NCI-H2196 (cell line): ENCODE data around the gene GID4.

ENCODE experiments used
- DNase-seq: peaks from one replicate; lab custom pipeline; 2025; ENCODE audit not compliant: unreplicated experiment; lab: John Stamatoyannopoulos, UW

Gene GID4

DNA sequence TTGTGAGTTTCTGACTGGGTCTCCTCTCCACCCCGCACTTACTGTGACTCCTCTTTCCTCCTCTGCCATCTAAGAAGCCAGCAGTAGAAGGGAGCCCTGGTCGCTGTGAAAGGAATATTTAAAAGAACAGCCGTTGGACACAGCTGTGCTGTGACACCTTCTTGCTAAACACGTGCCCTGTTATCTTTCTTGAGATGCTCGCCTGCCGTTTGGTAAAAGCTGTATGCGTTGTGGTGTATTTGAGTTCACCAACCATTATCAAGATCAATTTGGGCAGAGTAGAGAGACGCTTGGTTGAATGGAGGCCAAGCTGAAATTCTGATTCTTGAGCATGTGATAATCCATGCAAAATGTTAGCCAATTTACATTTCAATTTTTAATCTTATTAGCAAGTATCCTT is 3.8 kb downstream of the GID4 start:
- DNase-seq, result no peak

DNA sequence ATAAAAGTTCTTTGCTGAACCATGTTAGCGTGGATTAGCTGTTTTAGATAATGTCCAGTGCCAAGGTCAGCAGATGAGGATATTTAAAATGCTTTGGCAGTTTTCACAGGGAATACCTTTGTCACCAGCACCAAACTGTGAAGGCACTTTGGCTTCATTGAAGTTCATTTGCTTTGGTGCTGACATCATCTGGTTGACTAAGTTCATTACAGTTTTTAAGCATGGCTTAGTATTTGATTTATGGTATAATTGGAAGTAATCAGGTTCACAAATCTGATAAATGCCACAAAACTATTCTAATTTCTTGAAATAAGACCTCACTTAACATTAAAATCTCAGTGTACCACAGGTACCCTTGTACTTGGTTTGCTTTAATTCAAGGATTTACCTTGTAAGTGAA is 4.3 kb downstream of the GID4 start:
- DNase-seq, result peak; percentile 3

DNA sequence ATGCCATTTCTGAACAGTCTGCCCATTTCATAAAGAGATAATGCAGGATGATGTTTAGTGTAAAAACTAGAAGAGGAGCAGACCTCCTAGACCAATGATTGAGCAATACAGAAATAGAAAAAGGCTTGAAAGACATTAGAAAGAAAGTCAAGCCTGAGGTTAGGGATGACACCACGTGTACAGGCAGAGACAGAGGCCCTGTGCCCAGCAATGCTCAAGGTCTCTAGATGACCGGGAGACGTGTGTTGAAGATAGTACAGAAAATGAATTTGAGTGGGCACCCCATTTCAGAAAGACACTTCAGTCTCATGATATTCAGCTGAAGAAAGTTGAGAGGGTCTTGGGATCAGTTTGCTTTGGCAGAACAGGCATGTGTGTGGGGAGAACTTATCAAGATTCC is 5.4 kb downstream of the GID4 start:
- DNase-seq, result no peak

DNA sequence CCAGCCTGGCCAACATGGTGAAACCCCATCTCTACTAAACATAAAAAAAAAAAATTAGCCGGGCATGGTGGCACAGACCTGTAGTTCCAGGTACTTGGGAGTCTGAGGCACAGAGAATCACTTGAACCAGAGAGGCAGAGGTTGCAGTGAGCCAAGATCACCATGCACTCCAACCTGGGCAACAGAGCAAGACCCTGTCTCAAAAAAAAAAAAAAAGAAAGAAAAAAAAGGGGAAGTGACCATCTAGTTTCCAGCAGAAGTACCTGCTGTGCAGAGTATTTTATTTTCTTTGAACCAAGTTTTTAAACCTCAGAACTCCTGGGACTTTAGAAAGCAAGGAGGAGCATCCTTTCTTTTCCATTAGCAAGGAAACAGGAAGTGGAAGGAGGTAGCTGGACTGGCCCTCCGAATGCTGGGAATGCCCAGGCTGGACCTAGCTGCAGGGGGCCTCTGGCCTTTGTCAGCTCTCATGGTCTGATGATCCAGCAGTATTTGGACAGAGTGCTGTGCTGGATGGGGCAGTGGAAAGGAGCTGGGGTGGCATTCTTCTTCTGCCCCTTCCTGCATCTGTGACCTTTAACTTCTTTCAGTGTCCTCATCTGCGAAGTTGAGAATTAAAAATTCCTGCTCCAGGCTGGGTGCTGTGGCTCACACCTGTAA is 6.6 kb downstream of the GID4 start:
- DNase-seq, result no peak

DNA sequence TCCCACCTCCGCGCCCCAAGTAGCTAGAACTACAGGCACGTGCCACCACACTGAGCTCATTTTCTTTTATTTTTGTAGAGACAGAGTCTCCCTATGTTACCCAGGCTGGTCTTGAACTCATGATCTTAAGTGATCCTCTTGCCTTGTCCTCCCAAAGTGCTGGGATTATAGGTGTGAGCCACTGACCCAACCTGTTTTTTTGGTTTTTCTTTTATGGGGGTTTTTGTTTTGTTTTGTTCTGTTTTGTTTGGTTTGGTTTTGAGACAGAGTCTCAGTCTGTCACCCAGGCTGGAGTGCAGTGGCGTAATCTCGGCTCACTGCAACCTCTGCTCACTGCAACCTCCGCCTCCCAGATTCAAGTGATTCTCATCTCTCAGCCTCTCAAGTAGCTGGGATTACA is 16.4 kb downstream of the GID4 start:
- no peak for DNase-seq

DNA sequence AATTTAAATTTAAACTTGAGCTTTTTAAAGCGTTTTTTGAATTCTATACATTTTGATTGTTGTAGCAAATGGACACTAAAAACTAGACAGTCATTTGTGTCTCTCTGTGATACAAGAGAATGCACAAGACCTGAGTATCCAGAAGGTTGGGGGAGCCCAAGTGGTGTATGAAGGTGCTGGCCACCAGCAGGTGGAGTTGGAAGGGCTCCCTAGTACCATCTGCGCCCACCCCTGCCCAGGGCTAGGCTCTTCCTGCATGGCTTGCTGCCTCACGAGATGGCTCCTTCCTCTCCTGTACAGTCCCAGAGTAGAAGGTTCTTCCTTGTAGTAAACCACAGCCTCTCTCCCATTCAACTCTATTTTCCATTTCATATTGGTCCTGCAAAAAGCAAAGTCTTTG is 17.0 kb downstream of the GID4 start:
- no peak for DNase-seq

DNA sequence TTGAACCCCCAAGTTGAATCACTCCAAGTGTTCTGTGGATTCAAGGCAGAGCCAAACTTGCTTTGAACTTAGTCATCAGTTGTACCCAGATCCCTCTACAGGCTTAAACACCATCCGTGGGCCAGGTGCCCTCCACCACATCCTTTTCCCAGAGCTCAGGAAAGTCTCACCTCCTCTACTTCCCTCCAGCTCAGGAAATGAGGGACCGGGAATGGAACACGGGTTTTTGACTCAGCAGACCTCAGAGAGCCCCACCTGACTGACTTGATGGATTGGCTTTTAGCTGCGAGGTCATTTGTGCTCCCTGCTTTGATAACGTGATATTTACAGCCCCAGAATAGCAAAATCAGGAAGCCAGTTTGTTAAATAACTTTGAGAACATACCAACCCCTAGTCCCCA is 20.1 kb downstream of the GID4 start:
- no peak for DNase-seq

DNA sequence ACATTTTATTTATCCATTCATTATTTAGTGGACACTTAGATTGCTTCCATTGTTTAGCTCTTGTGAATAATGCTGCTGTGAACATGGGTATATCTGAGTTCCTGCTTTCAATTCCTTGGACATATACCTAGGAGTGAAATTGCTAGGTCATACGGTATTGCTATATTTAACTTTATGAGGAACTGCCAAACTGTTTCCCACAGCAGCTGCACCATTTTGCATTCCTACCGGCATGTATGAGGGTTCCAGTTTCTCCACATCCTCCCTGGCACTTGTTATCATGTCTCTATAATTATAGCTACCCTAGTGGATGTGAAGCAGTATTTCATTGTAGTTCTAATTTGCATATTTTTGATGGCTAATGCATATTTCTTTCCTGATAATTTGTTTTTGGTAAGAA is 24.8 kb downstream of the GID4 start:
- DNase-seq, result no peak

DNA sequence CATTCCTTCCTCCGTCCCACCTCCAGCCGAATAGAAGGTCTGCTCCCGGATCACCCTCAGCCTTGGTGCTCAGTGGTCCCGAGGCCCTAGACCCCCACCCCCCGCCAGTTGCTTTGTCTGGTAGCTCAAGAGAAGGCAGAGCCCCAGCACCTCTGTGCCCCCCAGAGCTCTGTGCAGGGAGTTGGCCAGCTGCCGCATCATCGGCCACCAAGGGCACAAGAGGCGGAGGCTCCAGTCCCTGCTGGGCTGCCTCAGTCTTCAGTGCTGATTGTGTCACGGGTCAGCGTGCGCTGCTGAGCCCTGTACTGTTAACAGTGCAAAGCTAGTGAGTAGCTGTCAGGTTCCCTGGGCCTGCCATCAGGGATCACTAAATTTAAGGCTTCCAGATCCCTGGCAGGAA is 26.3 kb downstream of the GID4 start:
- no peak for DNase-seq

DNA sequence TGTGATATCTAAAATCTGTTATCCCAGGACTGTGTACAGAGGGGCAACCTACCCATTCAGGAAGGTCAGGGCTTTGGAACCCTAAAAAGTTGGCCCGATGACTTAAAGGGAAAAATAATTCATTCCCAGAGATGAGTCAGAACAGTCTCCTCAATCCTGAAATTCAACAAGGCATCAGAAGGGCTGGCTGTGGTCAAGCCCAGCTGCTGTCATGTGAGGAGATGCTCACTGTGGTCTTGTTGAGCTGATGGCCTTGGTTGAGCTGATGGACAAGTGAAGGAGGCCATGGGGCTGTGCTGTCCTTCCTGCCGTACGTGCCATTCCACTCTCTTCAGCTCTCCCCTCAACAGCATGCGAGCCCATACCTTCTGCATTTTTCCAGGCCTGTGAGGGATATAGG is 27.7 kb downstream of the GID4 start:
- no peak for DNase-seq

DNA sequence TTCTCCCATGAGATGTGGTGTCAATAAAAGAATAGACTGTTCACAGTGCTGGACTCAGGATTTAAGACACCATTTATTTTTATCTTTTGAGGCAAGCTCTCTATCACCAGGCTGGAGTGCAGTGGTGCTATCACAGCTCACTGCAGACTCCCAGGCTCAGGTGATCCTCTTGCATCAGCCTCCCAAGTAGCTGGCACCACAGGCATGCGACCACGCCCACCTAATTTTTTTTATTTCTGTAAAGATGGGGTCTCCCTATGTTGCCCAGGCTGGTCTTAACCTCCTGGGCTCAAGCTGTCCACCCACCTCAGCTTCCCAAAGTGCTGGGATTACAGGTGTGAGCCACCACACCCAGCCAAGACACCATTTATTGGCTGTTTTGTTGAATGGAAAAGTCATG is 29.9 kb downstream of the GID4 start:
- no peak for DNase-seq

DNA sequence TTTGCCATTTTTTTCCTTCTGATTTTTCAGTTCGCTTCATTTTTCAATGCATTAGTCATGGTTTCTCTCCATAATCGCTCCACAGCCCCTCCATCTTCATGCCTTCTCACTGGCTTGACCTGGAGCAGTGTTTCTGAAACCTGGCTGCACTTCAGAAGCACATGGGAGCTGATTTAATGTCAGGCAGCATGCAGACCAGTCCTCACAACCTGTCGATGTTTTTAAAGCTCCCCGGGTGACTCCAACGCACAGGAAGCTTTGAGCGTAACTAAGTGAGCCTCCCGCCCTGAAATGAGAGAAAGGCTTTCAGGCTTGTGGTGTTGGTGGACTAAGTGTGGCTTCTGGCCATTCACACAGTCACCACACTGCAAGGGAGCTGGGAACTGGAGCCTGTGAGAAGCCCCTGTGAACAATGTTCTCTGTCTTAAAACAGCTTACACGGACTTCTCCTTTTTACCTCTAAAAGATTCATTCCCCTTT is 31.7 kb downstream of the GID4 start:
- DNase-seq, result no peak

DNA sequence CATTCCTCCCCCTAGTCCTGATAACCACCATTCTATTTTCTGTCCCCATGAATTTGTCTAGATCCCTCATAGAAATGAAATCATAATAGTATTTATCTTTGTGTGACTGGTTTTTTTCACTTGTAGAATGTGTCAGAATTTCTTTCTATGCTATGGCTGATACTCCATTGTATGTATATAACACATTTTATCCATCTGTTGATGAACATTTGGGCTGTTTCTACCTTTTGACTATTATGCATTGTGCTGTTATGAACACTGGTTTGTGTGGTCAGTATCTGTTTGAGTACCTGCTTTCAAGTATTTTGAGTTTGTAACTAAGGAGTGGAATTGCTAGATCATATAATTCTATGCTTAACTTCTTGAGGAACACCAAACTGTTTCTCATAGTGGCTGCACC is 32.5 kb downstream of the GID4 start:
- DNase-seq, result no peak

DNA sequence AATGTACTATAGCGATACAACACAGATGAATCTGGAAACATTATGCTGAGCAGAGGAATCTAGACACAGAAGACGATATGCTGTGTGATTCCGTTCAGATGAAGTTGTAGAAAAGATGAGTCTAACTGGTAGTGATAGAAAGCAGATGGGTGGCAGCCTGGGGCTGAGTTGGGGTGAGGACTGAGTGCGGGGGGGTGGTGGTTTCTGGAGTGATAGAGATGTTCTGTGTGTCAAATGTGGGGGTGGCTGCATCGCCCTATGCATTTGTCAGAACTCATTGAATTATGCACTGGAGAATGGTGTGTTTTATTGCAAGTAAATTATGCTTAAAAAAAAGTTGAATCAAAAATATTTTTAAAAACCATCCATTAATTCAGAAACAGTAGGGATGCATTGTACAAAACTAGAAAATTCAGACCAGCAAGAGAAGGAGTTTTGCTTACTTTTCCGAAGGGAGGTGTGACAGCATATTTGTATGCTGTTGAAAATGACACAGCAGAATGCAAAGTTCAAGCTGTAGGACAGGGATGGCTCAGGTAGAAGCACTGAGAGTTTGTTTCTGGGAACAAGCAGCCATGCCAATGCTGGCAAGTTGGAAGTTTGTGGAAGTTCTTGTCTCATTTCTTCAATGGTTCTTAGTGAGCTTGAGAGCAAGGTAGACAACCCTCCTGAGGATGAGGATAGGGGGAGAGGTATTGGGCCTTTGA is 35.5 kb downstream of the GID4 start:
- no peak for DNase-seq

DNA sequence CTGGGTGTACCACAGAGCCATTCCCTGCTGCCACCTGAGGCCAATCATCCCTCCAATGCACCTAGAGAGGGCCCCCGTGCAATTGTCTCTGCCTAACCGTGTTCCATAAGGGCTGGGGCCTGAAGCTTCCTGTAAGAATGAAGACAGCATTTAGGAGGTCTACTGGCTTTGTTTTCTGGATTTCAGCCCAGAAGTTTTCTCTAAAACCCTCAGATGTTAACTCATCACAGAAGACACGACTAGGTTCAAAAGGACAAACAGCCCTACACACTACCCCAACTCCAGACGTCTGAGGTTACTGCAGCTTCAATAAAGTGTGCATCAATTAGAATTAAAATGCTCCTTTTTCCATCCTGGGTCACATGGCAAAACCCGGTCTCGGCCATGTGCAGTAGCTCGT is 37.7 kb downstream of the GID4 start:
- DNase-seq, result no peak

DNA sequence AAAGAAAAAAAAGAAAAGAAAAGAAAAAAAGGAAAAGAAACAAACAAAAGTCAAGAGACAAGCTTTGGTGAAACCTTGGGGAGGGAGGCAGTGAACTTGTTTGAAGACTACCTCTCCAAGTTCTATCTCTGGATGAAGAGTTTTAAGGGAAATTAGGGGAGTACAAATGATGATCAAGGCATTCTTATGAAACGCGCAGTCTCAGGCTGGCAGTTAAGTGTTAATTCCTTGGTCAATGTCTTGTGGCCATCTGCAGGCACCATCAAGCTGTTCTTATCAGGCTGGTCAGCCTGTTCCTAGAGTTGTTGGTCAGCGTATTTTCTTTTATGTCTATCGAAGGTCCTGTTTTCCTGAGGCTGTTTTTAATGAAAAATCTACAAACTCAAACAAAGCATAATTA is 40.3 kb downstream of the GID4 start:
- DNase-seq, result no peak

DNA sequence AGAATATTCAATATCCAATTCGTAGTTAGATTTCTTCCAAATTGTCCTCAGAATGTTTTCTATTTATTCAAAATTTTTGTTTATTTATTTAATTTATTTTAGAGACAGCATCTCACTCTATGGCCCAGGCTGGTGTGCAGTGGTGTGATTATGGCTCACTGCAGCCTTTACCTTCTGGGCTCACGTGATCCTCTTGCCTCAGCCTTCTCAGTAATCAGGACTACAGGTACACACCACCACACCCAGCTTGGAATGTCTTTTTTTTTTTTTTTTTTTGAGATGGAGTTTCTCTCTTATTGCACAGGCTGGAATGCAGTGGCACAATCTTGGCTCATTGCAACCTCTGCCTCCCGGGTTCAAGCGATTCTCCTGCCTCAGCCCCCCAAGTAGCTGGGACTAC is 45.0 kb downstream of the GID4 start:
- no peak for DNase-seq

DNA sequence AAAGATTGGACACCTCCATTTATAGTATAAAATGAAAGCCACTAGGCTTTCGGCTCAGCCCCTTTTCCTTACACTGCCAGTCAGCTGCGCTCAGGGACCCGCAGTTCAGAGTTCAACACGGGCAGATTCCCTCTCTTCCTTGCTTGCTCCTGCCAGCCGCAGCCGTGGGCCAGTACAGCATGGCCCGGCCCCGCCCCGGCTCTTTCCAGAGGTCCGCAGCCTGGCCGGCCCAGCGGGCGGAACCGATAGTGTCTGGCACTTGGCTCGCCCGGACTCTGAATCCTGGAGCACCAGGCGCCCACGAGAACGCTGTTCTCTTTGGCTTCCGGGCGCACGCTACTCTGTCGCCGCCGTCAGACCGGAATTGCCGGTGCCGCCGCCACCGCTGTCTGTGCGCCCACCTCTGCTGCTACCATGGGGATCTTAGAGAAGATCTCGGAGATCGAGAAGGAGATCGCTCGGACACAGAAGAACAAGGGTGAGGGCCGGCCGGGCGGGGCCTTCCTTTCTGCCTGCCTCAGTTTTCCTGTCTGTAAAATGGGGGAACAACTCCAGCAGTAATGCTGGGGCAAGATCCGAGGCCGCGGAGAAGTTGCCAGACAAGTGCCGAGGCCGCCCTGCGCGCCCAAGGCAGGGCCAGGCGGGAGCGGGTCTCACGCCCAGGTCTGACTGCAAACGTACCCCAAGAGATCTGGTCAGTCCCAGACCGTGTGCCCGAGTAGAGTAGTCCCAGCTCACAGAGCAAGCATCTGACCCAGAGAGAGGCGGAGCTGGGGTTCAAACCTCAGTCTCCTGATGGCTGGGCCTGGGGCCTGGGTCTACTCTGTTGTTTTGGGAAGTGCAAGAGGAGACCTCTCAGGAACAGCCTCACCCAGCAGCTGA is 48.6 kb downstream of the GID4 start, which contains the start of gene DRG2:
TSS of gene DRG2 (plus strand) at position 339 of the 882 bp plus-strand sequence. CDS start at position 415, 76 bp downstream.
- DNase-seq, result peak; percentile 74

DNA sequence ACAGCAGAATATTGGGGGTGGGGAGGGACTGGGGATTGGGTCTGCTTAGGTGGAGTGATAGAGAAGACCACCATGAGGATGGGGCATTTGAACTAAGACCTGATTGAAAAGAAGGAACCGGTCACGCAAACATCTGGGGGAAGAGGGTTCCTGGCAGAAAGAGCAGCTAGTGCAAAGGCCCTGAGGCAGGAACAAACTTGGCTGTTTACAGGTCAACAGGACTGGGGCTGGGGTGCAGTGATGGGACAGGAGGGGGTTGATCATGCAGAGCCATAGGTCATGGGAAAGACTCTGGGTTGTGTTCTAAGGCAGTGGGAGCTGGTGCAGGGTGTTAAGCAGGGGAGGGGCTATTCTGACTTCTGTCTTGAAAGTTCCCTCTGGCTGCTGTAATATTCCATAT is 50.4 kb downstream of the GID4 start:
- DNase-seq, result no peak

DNA sequence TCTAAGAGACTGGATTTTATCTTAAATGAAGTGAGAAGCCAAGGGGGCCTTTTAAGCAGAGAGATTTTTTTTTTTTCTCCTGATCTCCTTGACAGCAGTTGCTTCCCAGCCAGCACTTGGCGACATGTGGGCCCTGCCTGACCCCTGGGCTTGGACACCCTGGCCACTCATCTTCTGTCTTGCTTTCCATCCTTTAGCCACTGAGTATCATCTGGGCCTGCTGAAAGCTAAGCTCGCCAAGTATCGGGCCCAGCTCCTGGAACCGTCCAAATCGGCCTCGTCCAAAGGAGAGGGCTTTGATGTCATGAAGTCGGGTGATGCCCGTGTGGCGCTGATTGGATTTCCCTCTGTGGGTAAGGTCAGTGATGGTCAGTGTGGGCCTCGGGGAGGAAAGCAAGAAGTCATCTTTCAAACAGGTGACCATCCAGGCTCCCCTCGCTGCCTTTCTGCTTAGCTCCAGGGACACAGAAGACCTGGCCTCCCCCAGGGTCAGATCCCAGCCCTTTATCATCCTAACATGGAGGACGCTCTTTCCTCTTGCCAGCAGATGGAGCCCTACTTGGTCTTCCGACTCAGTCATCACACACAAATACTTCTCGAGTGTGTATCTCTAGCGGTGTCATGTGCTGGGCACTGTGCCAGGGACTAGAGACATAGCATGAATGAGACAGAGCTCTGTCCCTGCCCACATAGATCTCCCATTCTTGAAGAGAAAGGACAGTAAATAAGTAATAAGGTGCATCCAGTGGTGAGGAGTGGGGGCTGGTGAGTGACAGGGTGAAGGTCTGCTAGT is 54.6 kb downstream of the GID4 start:
- DNase-seq, result peak; percentile 29

DNA sequence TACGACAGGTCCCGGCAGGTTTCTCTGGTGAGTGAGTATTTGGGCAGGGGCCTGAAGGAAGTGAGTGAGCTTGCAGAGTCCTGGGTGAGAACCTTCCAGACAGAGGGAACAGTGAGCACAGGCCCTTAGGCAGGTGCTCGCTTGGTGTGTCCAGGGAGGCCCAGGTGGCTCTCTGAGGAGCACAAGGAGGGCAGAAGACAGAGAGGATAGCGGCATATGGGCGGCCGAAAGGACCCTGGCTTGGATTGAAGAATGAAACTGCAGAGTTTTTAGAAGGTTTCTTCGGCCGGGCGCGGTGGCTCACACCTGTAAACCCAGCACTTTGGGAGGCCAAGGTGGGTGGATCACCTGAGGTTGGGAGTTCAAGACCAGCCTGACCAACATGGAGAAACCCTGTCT is 55.2 kb downstream of the GID4 start:
- DNase-seq, result no peak
